HG02840 (cell line): Measurements from ENCODE around the gene NXNL1.
"Not testable (repeated sequence)": the region's sequence is repeated elsewhere in the genome, so short reads cannot be mapped to it uniquely, and the experiment has no call there.

Experiments used
- ATAC-seq: cut with Tn5 transposase; IDR thresholded peaks from one replicate; pipeline ENCODE4 v1.9.1; 2021; ENCODE audit warnings: mild to moderate bottlenecking, moderate library complexity, moderate number of reproducible peaks; ENCODE audit not compliant: unreplicated experiment, low FRiP score

The NXNL1 gene

GRCh38 chr19:17460372-17461230 lies at the start of gene NXNL1:
Gene NXNL1, minus strand, starts transcription at chr19:17460926. Its CDS starts 57 bp downstream, at chr19:17460869.
- no peak for ATAC-seq

GRCh38 chr19:17508558-17508933 lies 47.8 kb upstream of the NXNL1 start:
- ATAC-seq: not testable (repeated sequence)

- no peak for ATAC-seq
Observed at GRCh38 chr19:17506745-17507144, 46.0 kb upstream of the NXNL1 start.

- no peak for ATAC-seq
Observed at GRCh38 chr19:17505223-17505622, 44.5 kb upstream of the NXNL1 start.

- ATAC-seq: no peak
Observed at GRCh38 chr19:17504456-17504855, 43.7 kb upstream of the NXNL1 start.

- ATAC-seq: no peak
Observed at GRCh38 chr19:17504030-17504429, 43.3 kb upstream of the NXNL1 start.

- no peak for ATAC-seq
Observed at GRCh38 chr19:17503240-17503639, 42.5 kb upstream of the NXNL1 start.

- ATAC-seq: no peak
Observed at GRCh38 chr19:17500447-17501198, 39.9 kb upstream of the NXNL1 start.

- no peak for ATAC-seq
Observed at GRCh38 chr19:17499648-17500446, 39.1 kb upstream of the NXNL1 start.

GRCh38 chr19:17499025-17499424 lies 38.3 kb upstream of the NXNL1 start:
- ATAC-seq: not testable (repeated sequence)

GRCh38 chr19:17497149-17497798 lies 36.5 kb upstream of the NXNL1 start:
- ATAC-seq: no peak

- ATAC-seq: no peak
Observed at GRCh38 chr19:17496337-17496997, 35.7 kb upstream of the NXNL1 start.

- no peak for ATAC-seq
Observed at GRCh38 chr19:17495639-17496296, 35.0 kb upstream of the NXNL1 start.

- no peak for ATAC-seq
Observed at GRCh38 chr19:17491287-17491686, 30.6 kb upstream of the NXNL1 start.

- no peak for ATAC-seq
Observed at GRCh38 chr19:17490411-17490810, 29.7 kb upstream of the NXNL1 start.

GRCh38 chr19:17489392-17490030 lies 28.8 kb upstream of the NXNL1 start:
- ATAC-seq: no peak

- ATAC-seq: no peak
Observed at GRCh38 chr19:17488593-17489391, 28.1 kb upstream of the NXNL1 start.
